ENCODE results near the gene CDK6. TPM values are rescaled to one million over a fixed set of nuclear protein-coding genes. Genes with fewer than 3 reads are reported as not detected.
A peak's percentile ranks its signal among the peaks of the same experiment; 100 is the strongest.

The CDK6 gene
- total RNA-seq, 1 experiment from 2014 or later = 59.7 TPM

GRCh38 chr7:92793656-92794205 is 42.6 kb downstream of the CDK6 start:
- no peak for DNase-seq (ENCODE audit: low spot score)

GRCh38 chr7:92790992-92791391 is 45.4 kb downstream of the CDK6 start:
- DNase-seq (ENCODE audit: low spot score) = no peak

- DNase-seq (ENCODE audit: low spot score) = peak; percentile 29
Measured at GRCh38 chr7:92788559-92789183, 47.7 kb downstream of the CDK6 start.

GRCh38 chr7:92785923-92786322 is 50.5 kb downstream of the CDK6 start:
- no peak for DNase-seq (ENCODE audit: low spot score)

GRCh38 chr7:92784935-92785334 is 51.4 kb downstream of the CDK6 start:
- no peak for DNase-seq (ENCODE audit: low spot score)

- no peak for DNase-seq (ENCODE audit: low spot score)
Measured at GRCh38 chr7:92783260-92784201, 52.8 kb downstream of the CDK6 start.

GRCh38 chr7:92782855-92783254 is 53.5 kb downstream of the CDK6 start:
- no peak for DNase-seq (ENCODE audit: low spot score)

GRCh38 chr7:92782236-92782635 is 54.1 kb downstream of the CDK6 start:
- DNase-seq (ENCODE audit: low spot score) = no peak

GRCh38 chr7:92781117-92781720 is 55.2 kb downstream of the CDK6 start:
- no peak for DNase-seq (ENCODE audit: low spot score)

GRCh38 chr7:92778972-92779371 is 57.4 kb downstream of the CDK6 start:
- DNase-seq (ENCODE audit: low spot score) = no peak

GRCh38 chr7:92777993-92778392 is 58.4 kb downstream of the CDK6 start:
- DNase-seq (ENCODE audit: low spot score) = no peak

- no peak for DNase-seq (ENCODE audit: low spot score)
Measured at GRCh38 chr7:92773808-92774207, 62.6 kb downstream of the CDK6 start.

GRCh38 chr7:92769844-92770243 is 66.5 kb downstream of the CDK6 start:
- DNase-seq (ENCODE audit: low spot score) = no peak

GRCh38 chr7:92769394-92769699 is 67.0 kb downstream of the CDK6 start:
- DNase-seq (ENCODE audit: low spot score) = no peak

- DNase-seq (ENCODE audit: low spot score) = no peak
Measured at GRCh38 chr7:92768501-92769393, 67.6 kb downstream of the CDK6 start.

- DNase-seq (ENCODE audit: low spot score) = no peak
Measured at GRCh38 chr7:92767437-92767836, 68.9 kb downstream of the CDK6 start.

- no peak for DNase-seq (ENCODE audit: low spot score)
Measured at GRCh38 chr7:92766461-92767003, 69.8 kb downstream of the CDK6 start.

- DNase-seq (ENCODE audit: low spot score) = peak; percentile 29
Measured at GRCh38 chr7:92765725-92766124, 70.6 kb downstream of the CDK6 start.

- DNase-seq (ENCODE audit: low spot score) = peak; percentile 91
Measured at GRCh38 chr7:92763636-92764423, 72.5 kb downstream of the CDK6 start.

- DNase-seq (ENCODE audit: low spot score) = no peak
Measured at GRCh38 chr7:92762851-92763250, 73.5 kb downstream of the CDK6 start.

Data from H4 (cell line).